ENCODE data around the gene ADAM22. TPM values are rescaled to one million over a fixed set of nuclear protein-coding genes. Genes with fewer than 3 reads are reported as not detected.

Gene ADAM22
- polyA plus RNA-seq, 1 donor from 2014 or later, result 46.3 TPM

DNA sequence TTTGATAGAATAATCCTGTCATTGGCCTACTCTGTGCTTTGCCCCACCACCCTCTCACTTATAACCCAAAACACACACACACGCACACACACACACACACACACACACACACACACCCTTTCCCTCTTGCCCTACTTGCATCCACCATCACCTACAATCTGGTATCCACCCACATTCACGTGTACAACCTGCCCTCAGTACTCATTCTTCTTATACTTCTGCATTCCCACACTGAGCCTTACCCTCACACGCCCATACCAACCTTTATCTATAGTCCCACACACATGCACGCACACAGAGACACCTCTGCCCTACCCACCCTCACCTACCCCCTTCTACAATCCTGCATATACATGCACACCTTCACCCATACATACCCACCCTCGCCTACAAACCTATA is 296.6 kb downstream of the ADAM22 start:
- H3K9ac ChIP-seq (ENCODE audit: low read length), result no peak overlapping the region
- H3K9me3 ChIP-seq (ENCODE audit: low read length), result no peaks in the 10 kb centered on the region
- no peaks in the 10 kb centered on the region for H3K9me2 ChIP-seq (ENCODE audit: insufficient read depth, low read length)
- H2AFZ ChIP-seq (ENCODE audit: low read depth, low read length), result no peak overlapping the region
- H3K27ac ChIP-seq (ENCODE audit: low read length), result no peak overlapping the region
- no peaks in the 10 kb centered on the region for H4K20me1 ChIP-seq (ENCODE audit: insufficient read depth)
- no peaks in the 10 kb centered on the region for H3K79me2 ChIP-seq (replicated peaks; ENCODE audit: insufficient read depth, low read length)
- no peak for TF ChIP-seq SMC3 (conservative IDR thresholded peaks at IDR 0.05; ENCODE audit: poor library complexity)
- TF ChIP-seq, protein P1, sequence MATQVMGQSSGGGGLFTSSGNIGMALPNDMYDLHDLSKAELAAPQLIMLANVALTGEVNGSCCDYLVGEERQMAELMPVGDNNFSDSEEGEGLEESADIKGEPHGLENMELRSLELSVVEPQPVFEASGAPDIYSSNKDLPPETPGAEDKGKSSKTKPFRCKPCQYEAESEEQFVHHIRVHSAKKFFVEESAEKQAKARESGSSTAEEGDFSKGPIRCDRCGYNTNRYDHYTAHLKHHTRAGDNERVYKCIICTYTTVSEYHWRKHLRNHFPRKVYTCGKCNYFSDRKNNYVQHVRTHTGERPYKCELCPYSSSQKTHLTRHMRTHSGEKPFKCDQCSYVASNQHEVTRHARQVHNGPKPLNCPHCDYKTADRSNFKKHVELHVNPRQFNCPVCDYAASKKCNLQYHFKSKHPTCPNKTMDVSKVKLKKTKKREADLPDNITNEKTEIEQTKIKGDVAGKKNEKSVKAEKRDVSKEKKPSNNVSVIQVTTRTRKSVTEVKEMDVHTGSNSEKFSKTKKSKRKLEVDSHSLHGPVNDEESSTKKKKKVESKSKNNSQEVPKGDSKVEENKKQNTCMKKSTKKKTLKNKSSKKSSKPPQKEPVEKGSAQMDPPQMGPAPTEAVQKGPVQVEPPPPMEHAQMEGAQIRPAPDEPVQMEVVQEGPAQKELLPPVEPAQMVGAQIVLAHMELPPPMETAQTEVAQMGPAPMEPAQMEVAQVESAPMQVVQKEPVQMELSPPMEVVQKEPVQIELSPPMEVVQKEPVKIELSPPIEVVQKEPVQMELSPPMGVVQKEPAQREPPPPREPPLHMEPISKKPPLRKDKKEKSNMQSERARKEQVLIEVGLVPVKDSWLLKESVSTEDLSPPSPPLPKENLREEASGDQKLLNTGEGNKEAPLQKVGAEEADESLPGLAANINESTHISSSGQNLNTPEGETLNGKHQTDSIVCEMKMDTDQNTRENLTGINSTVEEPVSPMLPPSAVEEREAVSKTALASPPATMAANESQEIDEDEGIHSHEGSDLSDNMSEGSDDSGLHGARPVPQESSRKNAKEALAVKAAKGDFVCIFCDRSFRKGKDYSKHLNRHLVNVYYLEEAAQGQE (IDR thresholded peaks at IDR 0.05; ENCODE audit: borderline replicate concordance), result no peak
- no peak for TF ChIP-seq RAD21 (conservative IDR thresholded peaks at IDR 0.05)
- TF ChIP-seq MXI1 (conservative IDR thresholded peaks at IDR 0.05; ENCODE audit: poor library complexity, severe bottlenecking), result no peak
- TF ChIP-seq EZH2 (IDR thresholded peaks at IDR 0.05; ENCODE audit: borderline replicate concordance, insufficient read depth, low read length, poor library complexity, severe bottlenecking), result no peak
- no peak for TF ChIP-seq EP300 (conservative IDR thresholded peaks at IDR 0.05; ENCODE audit: poor library complexity, severe bottlenecking)
- TF ChIP-seq, protein P2, sequence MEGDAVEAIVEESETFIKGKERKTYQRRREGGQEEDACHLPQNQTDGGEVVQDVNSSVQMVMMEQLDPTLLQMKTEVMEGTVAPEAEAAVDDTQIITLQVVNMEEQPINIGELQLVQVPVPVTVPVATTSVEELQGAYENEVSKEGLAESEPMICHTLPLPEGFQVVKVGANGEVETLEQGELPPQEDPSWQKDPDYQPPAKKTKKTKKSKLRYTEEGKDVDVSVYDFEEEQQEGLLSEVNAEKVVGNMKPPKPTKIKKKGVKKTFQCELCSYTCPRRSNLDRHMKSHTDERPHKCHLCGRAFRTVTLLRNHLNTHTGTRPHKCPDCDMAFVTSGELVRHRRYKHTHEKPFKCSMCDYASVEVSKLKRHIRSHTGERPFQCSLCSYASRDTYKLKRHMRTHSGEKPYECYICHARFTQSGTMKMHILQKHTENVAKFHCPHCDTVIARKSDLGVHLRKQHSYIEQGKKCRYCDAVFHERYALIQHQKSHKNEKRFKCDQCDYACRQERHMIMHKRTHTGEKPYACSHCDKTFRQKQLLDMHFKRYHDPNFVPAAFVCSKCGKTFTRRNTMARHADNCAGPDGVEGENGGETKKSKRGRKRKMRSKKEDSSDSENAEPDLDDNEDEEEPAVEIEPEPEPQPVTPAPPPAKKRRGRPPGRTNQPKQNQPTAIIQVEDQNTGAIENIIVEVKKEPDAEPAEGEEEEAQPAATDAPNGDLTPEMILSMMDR (IDR thresholded peaks at IDR 0.05; ENCODE audit: poor library complexity, severe bottlenecking), result no peak
- TF ChIP-seq POLR2AphosphoS5 (IDR thresholded peaks at IDR 0.05), result no peak
- no peak for TF ChIP-seq TAF1 (IDR thresholded peaks at IDR 0.05; ENCODE audit: low read depth)
- H3K36me3 ChIP-seq (ENCODE audit: insufficient read depth, low read length), result no peaks in the 10 kb centered on the region
- H3F3A ChIP-seq (ENCODE audit: insufficient read depth, low read length, poor library complexity, severe bottlenecking), result no peaks in the 10 kb centered on the region
- H3K27me3 ChIP-seq (ENCODE audit: insufficient read depth, low read depth, low read length), result no peaks in the 10 kb centered on the region
- H3K4me3 ChIP-seq (ENCODE audit: low read length), result no peak overlapping the region
- H3K4me2 ChIP-seq (ENCODE audit: low read length), result no peak overlapping the region

DNA sequence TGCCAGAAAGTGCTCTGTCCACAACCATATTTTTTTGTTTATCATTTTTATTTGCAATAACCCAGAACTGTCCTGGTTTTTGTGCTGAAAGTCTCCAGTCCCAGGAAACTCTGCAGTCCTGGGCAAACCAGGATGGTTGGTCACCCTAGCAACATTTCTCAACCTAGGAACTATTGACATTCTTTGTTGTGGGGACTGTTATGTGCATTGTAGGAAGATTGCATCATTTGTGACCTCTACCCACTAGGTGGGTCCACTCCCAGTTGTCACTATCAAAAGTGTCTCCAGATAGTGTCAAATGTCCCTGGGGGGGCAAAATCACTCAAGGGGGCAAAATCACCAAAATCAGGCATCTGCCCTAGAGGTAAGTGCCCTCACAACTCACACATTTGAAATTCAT is 299.8 kb downstream of the ADAM22 start:
- H3K4me2 ChIP-seq (ENCODE audit: low read length), result no peak overlapping the region
- H3K9ac ChIP-seq (ENCODE audit: low read length), result no peak overlapping the region
- TF ChIP-seq, protein P1 (IDR thresholded peaks at IDR 0.05; ENCODE audit: borderline replicate concordance), result no peak
- TF ChIP-seq TAF1 (IDR thresholded peaks at IDR 0.05; ENCODE audit: low read depth) (no peak), EP300 (conservative IDR thresholded peaks at IDR 0.05; ENCODE audit: poor library complexity, severe bottlenecking) (no peak), RAD21 (conservative IDR thresholded peaks at IDR 0.05) (no peak), POLR2AphosphoS5 (IDR thresholded peaks at IDR 0.05) (no peak), EZH2 (IDR thresholded peaks at IDR 0.05; ENCODE audit: borderline replicate concordance, insufficient read depth, low read length, poor library complexity, severe bottlenecking) (no peak), SMC3 (conservative IDR thresholded peaks at IDR 0.05; ENCODE audit: poor library complexity) (no peak), MXI1 (conservative IDR thresholded peaks at IDR 0.05; ENCODE audit: poor library complexity, severe bottlenecking) (no peak)
- TF ChIP-seq, protein P2 (IDR thresholded peaks at IDR 0.05; ENCODE audit: poor library complexity, severe bottlenecking), result no peak
- H3K4me3 ChIP-seq (ENCODE audit: low read length), result no peak overlapping the region
- no peak overlapping the region for H2AFZ ChIP-seq (ENCODE audit: low read depth, low read length)
- H3K9me3 ChIP-seq (ENCODE audit: low read length), result no peaks in the 10 kb centered on the region
- H3K27ac ChIP-seq (ENCODE audit: low read length), result no peak overlapping the region
- H3K79me2 ChIP-seq (replicated peaks; ENCODE audit: insufficient read depth, low read length), result no peaks in the 10 kb centered on the region
- no peaks in the 10 kb centered on the region for H4K20me1 ChIP-seq (ENCODE audit: insufficient read depth)
- H3K36me3 ChIP-seq (ENCODE audit: insufficient read depth, low read length), result no peaks in the 10 kb centered on the region
- H3F3A ChIP-seq (ENCODE audit: insufficient read depth, low read length, poor library complexity, severe bottlenecking), result no peaks in the 10 kb centered on the region
- H3K27me3 ChIP-seq (ENCODE audit: insufficient read depth, low read depth, low read length), result no peaks in the 10 kb centered on the region
- no peaks in the 10 kb centered on the region for H3K9me2 ChIP-seq (ENCODE audit: insufficient read depth, low read length)
